NCI-H2029 (cell line): ENCODE data around the gene CD72.

Experiments
- DNase-seq: peaks from one replicate; lab custom pipeline; 2025; lab: John Stamatoyannopoulos, UW

CD72 gene

DNA sequence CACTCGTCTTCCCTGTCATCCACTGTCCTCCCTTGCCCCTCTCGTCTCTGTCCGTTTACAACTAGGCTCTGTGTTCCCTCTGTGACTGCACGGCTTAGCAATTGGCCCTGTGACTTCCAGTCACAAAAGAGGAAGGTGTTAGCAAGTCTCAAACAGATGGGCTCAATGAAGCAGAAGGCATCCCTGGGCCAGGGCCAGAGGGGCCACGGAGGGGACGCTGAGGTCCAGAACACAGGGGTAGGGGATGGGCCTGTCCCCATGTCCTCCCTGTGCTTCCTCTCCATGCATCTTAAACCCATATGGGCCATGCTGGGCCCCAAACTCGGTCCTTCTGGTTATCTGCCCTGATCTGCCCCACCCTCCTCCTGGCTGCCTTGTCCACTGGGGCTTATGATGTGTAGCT, at the start of gene CD72:
CD72 (minus strand) TSS at position 89 of the 403 bp plus-strand sequence. CDS start 110 bp downstream, outside the sequence.
- no peak for DNase-seq

- no peak for DNase-seq
Measured at GRCh38 chr9:35667939-35668338, 49.7 kb upstream of the CD72 start.

DNA sequence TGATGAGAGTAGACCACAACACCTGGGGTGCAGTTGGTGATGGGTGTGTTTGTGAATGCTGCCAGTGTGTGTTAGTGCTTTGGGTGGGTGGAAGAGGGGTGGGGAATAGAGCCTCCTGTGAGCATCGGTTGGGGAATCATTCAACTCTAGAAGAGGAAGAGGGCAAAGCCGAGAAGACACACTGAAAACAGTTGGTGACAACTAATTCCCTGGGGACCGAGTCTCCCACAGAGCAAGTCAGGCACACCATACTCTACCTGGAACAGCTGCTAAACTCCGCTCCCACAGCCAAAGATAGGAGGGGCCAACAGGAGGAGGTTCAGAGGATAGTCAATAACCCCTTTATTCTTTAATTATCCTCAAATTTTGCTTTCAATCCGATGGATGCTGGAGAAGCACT, 48.3 kb upstream of the CD72 start:
- DNase-seq, result no peak

GRCh38 chr9:35666045-35666444, 47.8 kb upstream of the CD72 start:
- no peak for DNase-seq

- DNase-seq, result no peak
Measured at GRCh38 chr9:35665471-35665818, 47.2 kb upstream of the CD72 start.

- DNase-seq, result peak; percentile 89
Measured at GRCh38 chr9:35664531-35665470, 46.6 kb upstream of the CD72 start, which contains the start of gene ARHGEF39. Gene ARHGEF39, minus strand, starts transcription at chr9:35665195. Its CDS starts 26 bp downstream, at chr9:35665169.

GRCh38 chr9:35662437-35662836, 44.2 kb upstream of the CD72 start:
- DNase-seq, result no peak

GRCh38 chr9:35661756-35662350, 43.6 kb upstream of the CD72 start:
- DNase-seq, result no peak

DNA sequence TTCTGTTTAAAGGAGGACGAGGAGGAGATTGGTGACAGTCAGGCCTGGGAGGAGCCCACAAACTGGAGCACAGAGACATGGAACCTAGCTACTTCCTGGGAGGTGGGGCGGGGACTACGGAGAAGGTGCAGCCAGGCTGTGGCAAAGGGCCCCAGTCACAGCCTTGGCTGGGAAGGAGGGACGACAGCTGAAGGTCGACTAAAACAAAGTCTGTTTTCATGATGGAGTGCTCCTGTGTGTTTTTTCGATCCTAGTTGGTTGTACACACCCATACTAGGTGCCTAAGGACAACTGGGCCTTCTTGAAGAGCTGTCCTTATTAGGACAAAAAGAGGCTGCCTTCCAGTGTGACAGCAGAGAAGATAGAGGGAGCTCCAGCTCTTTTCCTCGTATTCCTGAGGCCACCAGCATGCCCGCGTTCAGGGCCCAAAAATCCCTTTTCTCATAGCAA, 42.8 kb upstream of the CD72 start:
- no peak for DNase-seq

DNA sequence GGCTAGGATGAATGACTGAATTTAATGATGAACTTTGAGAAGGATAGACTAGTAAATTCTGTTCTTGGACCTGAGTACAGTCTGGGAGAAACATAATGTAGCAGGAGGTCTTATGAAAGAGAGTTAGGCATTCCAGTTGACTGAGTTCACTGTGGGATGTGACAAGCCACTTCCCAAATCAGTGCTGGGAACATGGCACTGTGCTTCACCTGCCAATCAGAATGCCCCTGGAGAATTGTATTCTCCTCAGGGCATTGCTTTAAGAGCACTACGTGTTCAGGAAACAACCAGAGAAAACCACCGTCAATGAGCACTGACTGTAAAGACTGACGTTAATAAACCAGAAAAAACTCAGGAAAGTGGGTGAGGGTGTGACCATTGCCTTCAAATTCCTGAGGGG, 41.1 kb upstream of the CD72 start:
- DNase-seq, result no peak

GRCh38 chr9:35658968-35659220, 40.7 kb upstream of the CD72 start:
- DNase-seq, result no peak

DNA sequence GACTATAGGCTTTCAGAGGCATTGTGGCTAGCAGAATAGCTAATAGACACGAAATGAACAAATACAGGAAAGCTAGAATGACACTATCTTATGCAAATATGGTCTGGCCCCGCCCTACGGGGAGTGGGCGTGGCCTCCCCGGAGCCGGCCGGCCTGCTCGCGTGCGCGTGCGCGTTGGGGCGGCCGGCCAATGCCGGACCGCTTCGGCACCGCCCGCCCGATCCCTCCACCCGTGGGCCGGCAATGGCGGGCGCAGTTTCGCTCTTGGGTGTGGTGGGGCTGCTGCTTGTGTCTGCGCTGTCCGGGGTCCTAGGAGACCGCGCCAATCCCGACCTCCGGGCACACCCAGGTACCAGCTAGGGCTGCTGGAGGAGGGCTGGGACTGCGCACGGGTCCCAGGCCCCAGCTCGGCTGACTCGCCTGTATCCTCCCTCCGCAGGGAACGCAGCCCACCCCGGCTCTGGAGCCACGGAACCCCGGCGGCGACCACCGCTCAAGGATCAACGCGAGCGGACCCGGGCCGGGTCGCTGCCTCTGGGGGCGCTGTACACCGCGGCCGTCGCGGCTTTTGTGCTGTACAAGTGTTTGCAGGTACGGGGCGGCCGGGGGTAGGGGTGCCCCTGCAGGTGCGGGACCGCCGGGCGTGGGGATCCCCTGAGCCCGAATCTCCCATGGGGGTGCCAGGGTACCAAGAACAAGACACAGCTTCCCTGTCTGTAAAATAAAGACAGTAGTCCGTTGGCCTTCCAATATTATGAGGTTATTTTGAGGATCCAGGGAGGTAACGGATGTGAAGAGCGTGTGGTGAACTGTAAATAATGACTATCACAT, 40.1 kb upstream of the CD72 start, which contains the start of gene CCDC107:
CCDC107 (plus strand) TSS at position 156 of the 831 bp plus-strand sequence; CDS start at position 244, 88 bp downstream.
- peak; percentile 64 for DNase-seq

GRCh38 chr9:35657546-35658136, 39.4 kb upstream of the CD72 start, which contains the start of gene RMRP:
Gene RMRP, minus strand, starts transcription at chr9:35658019.
- peak; percentile 99 for DNase-seq

DNA sequence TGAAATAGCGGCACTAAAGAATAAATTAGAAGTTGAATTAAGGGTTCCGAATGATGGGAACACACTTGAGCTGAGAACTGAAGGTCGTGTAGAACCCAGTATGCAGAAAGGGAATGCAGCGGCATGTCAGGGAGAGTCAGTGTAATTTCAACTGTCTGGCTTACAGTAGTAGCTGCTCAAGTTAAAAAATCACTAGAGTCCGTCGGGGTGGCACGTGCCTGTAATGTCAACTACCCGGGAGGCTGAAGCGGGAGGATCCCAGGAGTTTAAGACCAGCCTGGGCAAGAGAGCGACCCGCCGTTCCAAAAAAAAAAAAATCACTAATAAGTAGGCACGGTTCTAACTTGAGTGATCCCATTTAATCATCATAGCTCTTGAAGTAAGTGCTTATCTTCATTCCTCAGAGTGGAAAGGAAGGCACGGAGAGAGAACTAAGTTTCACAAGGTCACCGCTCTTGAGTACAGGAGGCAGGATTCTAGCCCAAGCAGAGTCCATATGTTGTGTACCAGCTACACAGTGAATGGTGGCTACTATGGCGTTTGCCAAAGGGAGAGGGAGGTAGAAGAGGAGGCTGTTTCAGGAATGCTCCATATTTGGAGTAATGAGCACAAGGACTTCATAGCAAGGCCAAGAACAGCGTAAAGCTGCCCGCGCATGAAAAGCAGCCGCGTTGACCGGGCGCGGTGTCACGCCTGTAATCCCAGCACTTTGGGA, 38.8 kb upstream of the CD72 start:
- DNase-seq, result peak; percentile 53

- no peak for DNase-seq
Measured at GRCh38 chr9:35656348-35656747, 38.1 kb upstream of the CD72 start.

DNA sequence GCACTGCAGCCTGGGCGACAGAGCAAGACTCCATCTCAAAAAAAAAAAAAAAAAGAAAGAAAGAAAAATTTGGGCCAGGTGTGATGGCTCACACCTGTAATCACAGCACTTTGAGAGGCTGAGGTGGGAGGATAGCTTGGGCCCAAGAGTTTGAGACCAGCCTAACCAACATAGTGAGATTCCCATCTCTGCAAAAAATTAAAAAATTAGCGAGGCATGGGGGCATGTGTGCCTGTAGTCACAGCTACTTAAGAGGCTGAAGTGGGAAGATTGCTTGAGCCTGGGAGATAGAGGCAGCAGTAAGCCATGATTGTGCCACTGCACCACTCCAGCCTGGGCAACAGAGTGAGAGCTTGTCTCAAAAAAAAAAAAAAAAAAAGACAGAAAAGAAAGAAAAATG, 35.4 kb upstream of the CD72 start:
- no peak for DNase-seq

- no peak for DNase-seq
Measured at GRCh38 chr9:35652829-35653209, 34.6 kb upstream of the CD72 start.

- no peak for DNase-seq
Measured at GRCh38 chr9:35651956-35652828, 34.0 kb upstream of the CD72 start.

DNA sequence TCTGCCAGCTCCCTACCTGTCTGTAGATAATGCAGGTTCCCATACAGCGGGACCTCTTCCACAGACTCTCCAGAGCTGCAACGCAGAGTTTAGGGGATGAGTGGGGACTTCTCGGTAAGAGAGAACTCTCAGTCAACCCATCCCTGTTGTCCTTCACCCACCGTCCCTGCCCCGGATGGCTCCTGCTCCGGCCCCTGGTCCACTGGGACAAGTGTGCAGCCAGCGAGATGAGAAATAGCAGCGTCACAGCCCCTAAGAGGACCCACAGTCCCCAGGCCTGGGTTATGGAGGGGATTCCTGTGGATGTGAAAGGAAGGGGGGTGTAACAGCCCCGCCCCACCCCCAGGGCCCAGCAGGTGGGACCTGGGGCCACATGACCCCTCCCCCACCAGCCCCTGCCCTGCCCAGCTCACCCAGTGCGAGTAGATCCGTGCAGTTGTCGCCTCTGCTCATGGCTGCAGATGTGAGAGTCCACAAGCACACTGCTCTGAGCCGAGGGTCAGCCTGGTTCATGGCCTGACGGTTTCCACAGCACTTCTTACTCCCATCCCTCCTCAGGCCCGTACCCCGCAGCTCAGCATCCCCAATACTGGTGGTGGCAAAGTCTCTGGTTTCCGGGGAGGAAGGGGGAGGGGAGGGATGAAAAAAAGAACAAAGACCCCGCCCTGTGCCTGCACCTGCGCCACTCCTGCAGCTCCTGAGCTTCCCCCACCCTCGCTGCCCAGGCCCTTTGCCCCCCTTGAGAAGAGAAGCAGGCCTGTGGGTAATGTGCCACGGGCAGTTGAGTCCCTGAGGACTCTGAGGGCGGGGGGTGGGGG, 32.3 kb upstream of the CD72 start, which contains the start of gene SIT1:
SIT1 (minus strand) TSS at position 591 of the 818 bp plus-strand sequence; CDS start at position 513, 78 bp downstream.
- no peak for DNase-seq
